Calu3 (cell line): ENCODE results near the gene NOA1. TPM values are rescaled to one million over a fixed set of nuclear protein-coding genes. Genes with fewer than 3 reads are reported as not detected.

Experiments
- BruUV-seq: library from RNA; stranded (reverse); fragments of 400-500 nt; replicated peaks from 2 replicates; lab custom pipeline; 2021; lab: Mats Ljungman, UMichigan
- CTCF ChIA-PET: fragments of 300-600 bp; sonication (Branson Sonifier 250); formaldehyde crosslinking; loops from one replicate; lab custom pipeline; 2022; ENCODE audit warnings: antibody characterized with exemption; lab: Charles Lee
- DNase-seq: peaks from one replicate; pipeline ENCODE4 v3.0.0; 2022
- H3K27ac Mint-ChIP-seq: one replicate; pipeline ENCODE4 v1.8.0; 2022; ENCODE audit warnings: mixed read lengths; ENCODE audit not compliant: unreplicated experiment
- H3K27me3 Mint-ChIP-seq: one replicate; pipeline ENCODE4 v1.8.0; 2022; ENCODE audit warnings: mixed read lengths; ENCODE audit not compliant: unreplicated experiment
- H3K36me3 Mint-ChIP-seq: one replicate; pipeline ENCODE4 v1.8.0; 2022; ENCODE audit warnings: mild to moderate bottlenecking, moderate library complexity, mixed read lengths; ENCODE audit not compliant: insufficient read depth, unreplicated experiment
- H3K4me1 Mint-ChIP-seq: one replicate; pipeline ENCODE4 v1.8.0; 2022; ENCODE audit warnings: mild to moderate bottlenecking, low read depth, mixed read lengths; ENCODE audit not compliant: unreplicated experiment
- H3K4me3 Mint-ChIP-seq: one replicate; pipeline ENCODE4 v1.8.0; 2022; ENCODE audit warnings: mild to moderate bottlenecking, low read depth, moderate library complexity, mixed read lengths; ENCODE audit not compliant: unreplicated experiment
- H3K9me3 Mint-ChIP-seq: one replicate; pipeline ENCODE4 v1.8.0; 2022; ENCODE audit warnings: low read depth, mixed read lengths; ENCODE audit not compliant: unreplicated experiment
- CTCF ChIP-seq: fragments of 200-600 bp; IDR thresholded peaks from one replicate; pipeline ENCODE4 v1.8.0; 2022; ENCODE audit warnings: antibody characterized with exemption; ENCODE audit not compliant: unreplicated experiment
- intact Hi-C: fragments of 100-400 bp; cut with micrococcal nuclease; formaldehyde crosslinking; loops from one replicate; pipeline ENCODE4 v1.10.0; 2022; ENCODE audit not compliant: unreplicated experiment
- total RNA-seq: library from RNA; stranded (reverse); gene quantifications from 2 replicates; pipeline ENCODE4 v1.2.3, GENCODE V29; 2022

Gene NOA1
- total RNA-seq, 1 experiment from 2014 or later, result 16.4 TPM

- H3K27ac Mint-ChIP-seq, result no peak overlapping the region
- TF ChIP-seq CTCF, result no peak
- no TSS peak for BruUV-seq
- intact Hi-C loops, result no loop called here
- no peak for DNase-seq
- CTCF ChIA-PET, result no interaction called here
- H3K9me3 Mint-ChIP-seq, result no peaks in the 10 kb centered on the region
- H3K4me1 Mint-ChIP-seq, result peaks cover 15% of the 10 kb centered on the region
- peaks cover 31% of the 10 kb centered on the region for H3K36me3 Mint-ChIP-seq
- H3K4me3 Mint-ChIP-seq, result no peak overlapping the region
- no peaks in the 10 kb centered on the region for H3K27me3 Mint-ChIP-seq
These were observed 9.5 kb upstream of the NOA1 start for GRCh38 chr4:56986952-56987351.

GRCh38 chr4:56986192-56986591, 8.8 kb upstream of the NOA1 start:
- TF ChIP-seq CTCF, result no peak
- H3K9me3 Mint-ChIP-seq, result no peaks in the 10 kb centered on the region
- no peak for DNase-seq
- no peak overlapping the region for H3K27ac Mint-ChIP-seq
- H3K4me3 Mint-ChIP-seq, result no peak overlapping the region
- BruUV-seq, result no TSS peak
- peaks cover 23% of the 10 kb centered on the region for H3K4me1 Mint-ChIP-seq
- CTCF ChIA-PET, result no interaction called here
- intact Hi-C loops, result no loop called here
- H3K27me3 Mint-ChIP-seq, result no peaks in the 10 kb centered on the region
- H3K36me3 Mint-ChIP-seq, result peaks cover 29% of the 10 kb centered on the region

- Mint-ChIP-seq H3K36me3 (peaks cover 50% of the 10 kb centered on the region), H3K27me3 (no peaks in the 10 kb centered on the region), H3K9me3 (no peaks in the 10 kb centered on the region), H3K27ac (peak overlapping the region; percentile 26), H3K4me1 (peaks cover 23% of the 10 kb centered on the region), H3K4me3 (peak overlapping the region; percentile 59)
- no TSS peak for BruUV-seq
- DNase-seq, result no peak
- intact Hi-C loops, result no loop called here
- TF ChIP-seq CTCF, result no peak
- CTCF ChIA-PET, result no interaction called here
These were observed 4.4 kb upstream of the NOA1 start for GRCh38 chr4:56981795-56982201.

- H3K9me3 Mint-ChIP-seq, result no peaks in the 10 kb centered on the region
- peaks cover 23% of the 10 kb centered on the region for H3K4me1 Mint-ChIP-seq
- intact Hi-C loops, result no loop called here
- peak overlapping the region; percentile 98 for H3K27ac Mint-ChIP-seq
- BruUV-seq, result no TSS peak
- CTCF ChIA-PET, result interaction anchor here (0.6 to 0.7 kb wide), 2 partner anchors 15 to 20 kb away, joined by 3 to 4 read pairs; no protein-coding TSS in a partner anchor
- no peaks in the 10 kb centered on the region for H3K27me3 Mint-ChIP-seq
- no peak for TF ChIP-seq CTCF
- H3K36me3 Mint-ChIP-seq, result peaks cover 61% of the 10 kb centered on the region
- DNase-seq, result peak; percentile 15
- peak overlapping the region; percentile 98 for H3K4me3 Mint-ChIP-seq
These were observed 2.1 kb upstream of the NOA1 start for GRCh38 chr4:56979421-56980072.
